HepG2 (cell line): Measurements from ENCODE around the gene NR2F6.

Source experiments
- BCL3 ChIP-seq: sonication (generic); formaldehyde crosslinking; IDR thresholded peaks from 2 replicates; pipeline ENCODE4 v1.5.1; 2020; ENCODE audit warnings: mild to moderate bottlenecking, missing genetic modification reagents, moderate library complexity
- CTCF ChIP-seq: sonication (generic); formaldehyde crosslinking; IDR thresholded peaks from 2 replicates; pipeline ENCODE4 v1.5.0; 2020; ENCODE audit warnings: mild to moderate bottlenecking, missing genetic modification reagents, moderate library complexity
- ZNF329 ChIP-seq: sonication (generic); formaldehyde crosslinking; IDR thresholded peaks from 2 replicates; pipeline ENCODE4 v1.9.0; 2021; ENCODE audit warnings: low read depth, mild to moderate bottlenecking, missing genetic modification reagents
- ZNF660 ChIP-seq: sonication (generic); formaldehyde crosslinking; IDR thresholded peaks from 2 replicates; pipeline ENCODE4 v1.5.1; 2020; ENCODE audit warnings: mild to moderate bottlenecking, low read depth, missing genetic modification reagents, borderline replicate concordance
- TF ChIP-seq, protein P1 (sequence below): sonication (generic); formaldehyde crosslinking; IDR thresholded peaks from 2 replicates; pipeline ENCODE4 v1.4.0; 2020; ENCODE audit warnings: missing genetic modification reagents

DNA sequence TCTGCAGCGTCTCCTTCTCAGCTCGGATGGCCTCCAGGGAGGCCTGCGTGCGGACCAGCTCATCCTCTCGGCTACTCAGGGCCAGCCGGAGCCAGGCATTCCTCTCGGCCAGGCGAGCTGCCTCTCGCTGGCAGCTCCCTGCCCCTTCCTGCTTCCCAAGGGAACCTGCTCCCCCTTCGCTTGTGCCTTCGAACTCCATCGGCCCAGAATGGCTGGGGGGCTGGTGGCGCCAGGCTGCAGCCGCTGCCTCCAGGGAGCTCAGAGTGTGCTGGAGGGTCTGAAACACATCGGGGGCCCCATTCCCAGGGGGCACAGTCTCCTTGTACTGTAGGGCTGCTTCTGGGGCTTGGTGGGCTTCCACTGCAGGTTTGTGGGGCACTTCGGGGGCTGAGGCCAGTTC lies 16.8 kb upstream of the NR2F6 start:
- TF ChIP-seq BCL3 (CRISPR knock-in tag), result no peak
- TF ChIP-seq, protein P1, sequence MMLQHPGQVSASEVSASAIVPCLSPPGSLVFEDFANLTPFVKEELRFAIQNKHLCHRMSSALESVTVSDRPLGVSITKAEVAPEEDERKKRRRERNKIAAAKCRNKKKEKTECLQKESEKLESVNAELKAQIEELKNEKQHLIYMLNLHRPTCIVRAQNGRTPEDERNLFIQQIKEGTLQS, result no peak
- TF ChIP-seq CTCF (CRISPR knock-in tag), result no peak
- TF ChIP-seq ZNF329 (CRISPR knock-in tag), result no peak
- no peak for TF ChIP-seq ZNF660 (CRISPR knock-in tag)
